Fibroblast of lung (primary cell): ENCODE measurements around the gene ELFN2.

Source experiments
- EZH2 ChIP-seq: IDR thresholded peaks from 2 replicates; pipeline ENCODE4 v1.5.1; 2012; ENCODE audit warnings: low read length, control low read depth, mild to moderate bottlenecking; ENCODE audit errors: missing control alignments
- TF ChIP-seq, protein P1 (sequence below), 2 donors: IDR thresholded peaks in 1 of 2; conservative IDR thresholded peaks in 1 of 2; 1 replicate in 1 of 2; 2 replicates in 1 of 2; pipeline ENCODE4 v1.5.1; 2011 to 2012; ENCODE audit warnings: low read length in 2 of 2, control low read depth in 1 of 2, inconsistent platforms in 1 of 2, low read depth in 1 of 2, mild to moderate bottlenecking in 1 of 2

DNA sequence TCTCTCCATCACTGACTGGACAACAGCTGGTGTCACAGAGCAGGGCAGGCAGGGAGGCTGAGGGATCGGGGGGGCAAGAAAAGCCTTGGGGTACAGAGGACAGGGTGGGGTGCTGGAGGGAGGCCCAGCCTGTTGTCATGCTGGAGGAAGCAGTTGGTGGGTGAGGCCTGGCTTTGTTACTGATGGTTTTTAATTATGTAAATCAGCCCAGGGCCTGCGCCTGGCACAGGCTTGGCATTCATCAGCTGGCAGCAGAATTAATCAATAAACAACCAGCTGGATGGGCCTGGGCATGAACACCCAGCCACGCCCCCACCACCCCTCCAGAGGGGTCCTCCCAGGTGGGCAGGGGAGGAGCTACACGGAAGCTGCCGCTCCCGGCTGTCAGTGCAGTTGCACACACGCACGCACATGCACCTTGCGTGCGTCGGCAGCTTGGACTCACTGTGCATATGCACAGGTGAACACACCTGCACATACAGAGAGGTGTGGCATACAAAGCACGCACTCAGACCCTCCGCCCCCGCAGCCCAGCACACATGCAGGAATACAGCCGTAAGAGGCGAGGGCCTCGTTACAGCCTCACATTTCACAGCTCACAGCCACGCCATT is 21.3 kb upstream of the ELFN2 start:
- TF ChIP-seq EZH2 = no peak
- TF ChIP-seq, protein P1, sequence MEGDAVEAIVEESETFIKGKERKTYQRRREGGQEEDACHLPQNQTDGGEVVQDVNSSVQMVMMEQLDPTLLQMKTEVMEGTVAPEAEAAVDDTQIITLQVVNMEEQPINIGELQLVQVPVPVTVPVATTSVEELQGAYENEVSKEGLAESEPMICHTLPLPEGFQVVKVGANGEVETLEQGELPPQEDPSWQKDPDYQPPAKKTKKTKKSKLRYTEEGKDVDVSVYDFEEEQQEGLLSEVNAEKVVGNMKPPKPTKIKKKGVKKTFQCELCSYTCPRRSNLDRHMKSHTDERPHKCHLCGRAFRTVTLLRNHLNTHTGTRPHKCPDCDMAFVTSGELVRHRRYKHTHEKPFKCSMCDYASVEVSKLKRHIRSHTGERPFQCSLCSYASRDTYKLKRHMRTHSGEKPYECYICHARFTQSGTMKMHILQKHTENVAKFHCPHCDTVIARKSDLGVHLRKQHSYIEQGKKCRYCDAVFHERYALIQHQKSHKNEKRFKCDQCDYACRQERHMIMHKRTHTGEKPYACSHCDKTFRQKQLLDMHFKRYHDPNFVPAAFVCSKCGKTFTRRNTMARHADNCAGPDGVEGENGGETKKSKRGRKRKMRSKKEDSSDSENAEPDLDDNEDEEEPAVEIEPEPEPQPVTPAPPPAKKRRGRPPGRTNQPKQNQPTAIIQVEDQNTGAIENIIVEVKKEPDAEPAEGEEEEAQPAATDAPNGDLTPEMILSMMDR (conservative IDR thresholded peaks at IDR 0.05 in 1 of 2, IDR thresholded peaks at IDR 0.05 in 1 of 2; ENCODE audit: low read depth in 1 of 2, low read length in 2 of 2) = no peak
